WERI-Rb-1 (cell line): ENCODE data around the gene ACRBP.

Experiments
- DNase-seq: peaks from one replicate; pipeline ENCODE4 v3.0.0-alpha.2; 2020
- H3K27ac ChIP-seq: fragments of 250-450 bp; sonication (Bioruptor Pico); 2 replicates; pipeline ENCODE4 v1.5.1; 2020; ENCODE audit warnings: mild to moderate bottlenecking, moderate library complexity
- H3K27me3 ChIP-seq: fragments of 250-450 bp; sonication (Bioruptor Pico); 2 replicates; pipeline ENCODE4 v1.5.1; 2021; ENCODE audit warnings: mild to moderate bottlenecking, low read depth, moderate library complexity; ENCODE audit not compliant: insufficient read depth, severe bottlenecking
- H3K36me3 ChIP-seq: fragments of 250-450 bp; sonication (Bioruptor Pico); 2 replicates; pipeline ENCODE4 v1.5.1; 2020; ENCODE audit warnings: mild to moderate bottlenecking, moderate library complexity
- H3K4me3 ChIP-seq: 2 replicates; pipeline ENCODE4 v1.5.1; 2011; ENCODE audit warnings: low read depth, mild to moderate bottlenecking, control low read depth, low read length
- H3K9me3 ChIP-seq: fragments of 250-450 bp; sonication (Bioruptor Pico); 2 replicates; pipeline ENCODE4 v1.5.1; 2021; ENCODE audit warnings: mild to moderate bottlenecking, moderate library complexity; ENCODE audit not compliant: severe bottlenecking
- TF ChIP-seq, protein P1 (sequence below): IDR thresholded peaks from 2 replicates; pipeline ENCODE4 v1.5.1; 2011; ENCODE audit warnings: low read depth, mild to moderate bottlenecking, control low read depth, inconsistent platforms, low read length

ACRBP gene

DNA sequence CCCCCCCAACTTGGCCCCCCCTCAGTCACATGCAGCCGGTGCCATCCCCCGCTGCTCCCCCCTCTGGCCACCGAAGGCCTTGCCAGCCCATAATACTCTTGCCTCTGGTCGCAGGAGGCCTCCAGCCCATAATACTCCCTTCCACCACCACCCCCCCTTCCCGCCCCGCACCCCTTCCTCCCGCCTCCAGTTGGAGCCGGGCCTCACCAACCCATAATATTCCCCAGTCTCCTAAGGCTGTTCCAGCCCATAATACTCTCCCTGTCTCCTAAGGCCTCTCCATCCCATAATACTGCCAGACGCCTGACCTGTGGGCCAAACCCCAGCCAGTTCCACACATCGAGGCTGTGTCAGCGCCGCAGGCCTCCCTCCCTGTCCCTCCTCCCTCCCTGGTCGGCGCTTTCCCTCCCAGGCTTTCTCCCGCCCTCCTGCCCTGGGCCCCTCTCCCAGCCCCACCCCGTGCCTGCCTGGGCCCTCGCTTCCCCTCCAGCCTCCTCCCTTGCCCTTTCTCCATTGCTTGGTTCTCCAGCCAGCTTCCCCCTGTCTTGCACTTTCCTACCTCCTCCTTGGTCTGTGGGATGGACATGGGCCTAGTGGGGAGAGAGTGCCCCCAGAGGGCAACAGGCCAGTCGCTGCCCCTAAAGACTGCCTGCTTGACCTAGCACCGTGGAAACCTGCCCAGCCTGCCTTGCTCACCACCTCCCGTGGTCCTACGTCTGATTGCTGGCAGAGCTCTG lies 33.3 kb downstream of the ACRBP start:
- H3K9me3 ChIP-seq: peaks cover 3% of the 10 kb centered on the region
- peak overlapping the region; percentile 90 for H3K27ac ChIP-seq
- no peaks in the 10 kb centered on the region for H3K27me3 ChIP-seq
- TF ChIP-seq, protein P1, sequence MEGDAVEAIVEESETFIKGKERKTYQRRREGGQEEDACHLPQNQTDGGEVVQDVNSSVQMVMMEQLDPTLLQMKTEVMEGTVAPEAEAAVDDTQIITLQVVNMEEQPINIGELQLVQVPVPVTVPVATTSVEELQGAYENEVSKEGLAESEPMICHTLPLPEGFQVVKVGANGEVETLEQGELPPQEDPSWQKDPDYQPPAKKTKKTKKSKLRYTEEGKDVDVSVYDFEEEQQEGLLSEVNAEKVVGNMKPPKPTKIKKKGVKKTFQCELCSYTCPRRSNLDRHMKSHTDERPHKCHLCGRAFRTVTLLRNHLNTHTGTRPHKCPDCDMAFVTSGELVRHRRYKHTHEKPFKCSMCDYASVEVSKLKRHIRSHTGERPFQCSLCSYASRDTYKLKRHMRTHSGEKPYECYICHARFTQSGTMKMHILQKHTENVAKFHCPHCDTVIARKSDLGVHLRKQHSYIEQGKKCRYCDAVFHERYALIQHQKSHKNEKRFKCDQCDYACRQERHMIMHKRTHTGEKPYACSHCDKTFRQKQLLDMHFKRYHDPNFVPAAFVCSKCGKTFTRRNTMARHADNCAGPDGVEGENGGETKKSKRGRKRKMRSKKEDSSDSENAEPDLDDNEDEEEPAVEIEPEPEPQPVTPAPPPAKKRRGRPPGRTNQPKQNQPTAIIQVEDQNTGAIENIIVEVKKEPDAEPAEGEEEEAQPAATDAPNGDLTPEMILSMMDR: peak; percentile 51; the same call in 1 of the 2 replicates
- peak; percentile 96 for DNase-seq
- H3K36me3 ChIP-seq: no peaks in the 10 kb centered on the region
- no peak overlapping the region for H3K4me3 ChIP-seq

DNA sequence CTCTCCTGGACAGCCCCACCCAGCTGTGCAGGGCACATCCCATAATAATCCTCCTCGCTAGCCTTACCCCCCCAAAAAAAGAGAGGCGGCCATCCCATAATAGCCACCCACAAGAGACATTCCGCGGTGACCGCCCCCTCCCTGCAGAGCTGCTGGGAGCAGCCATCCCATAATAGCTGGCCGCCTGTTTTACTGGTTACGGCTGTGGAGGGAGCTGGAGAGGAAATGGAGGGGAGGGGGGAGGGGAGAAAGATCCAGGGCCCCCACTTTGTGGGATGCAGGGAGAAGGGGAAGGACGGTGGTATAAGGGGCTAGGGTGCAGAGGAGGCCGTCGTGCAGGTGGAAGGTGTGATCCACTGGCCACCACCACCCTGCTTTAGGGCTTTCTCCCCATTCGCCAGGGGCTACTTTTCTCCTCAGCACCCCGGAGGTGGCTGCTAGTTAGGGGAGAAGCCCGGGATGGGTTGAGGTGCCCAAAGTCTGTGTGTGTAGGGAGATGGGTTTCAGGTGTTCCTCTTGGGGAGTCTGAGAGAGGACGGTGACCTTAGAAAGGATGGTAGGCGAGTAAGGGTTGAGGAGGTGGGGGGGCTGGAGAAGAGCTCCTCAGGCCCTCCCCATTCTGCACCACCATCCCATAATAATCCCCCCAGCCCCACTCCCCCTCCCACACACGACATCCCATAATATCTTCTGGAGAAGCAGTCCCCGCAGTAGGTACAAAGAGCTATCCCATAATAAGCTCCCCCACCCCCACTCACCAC lies 34.0 kb downstream of the ACRBP start:
- TF ChIP-seq, protein P1: no peak
- no peaks in the 10 kb centered on the region for H3K36me3 ChIP-seq
- H3K27ac ChIP-seq: peak overlapping the region; percentile 98
- H3K27me3 ChIP-seq: no peaks in the 10 kb centered on the region
- H3K4me3 ChIP-seq: peak overlapping the region; percentile 38
- peaks cover 4% of the 10 kb centered on the region for H3K9me3 ChIP-seq
- peak; percentile 95 for DNase-seq

DNA sequence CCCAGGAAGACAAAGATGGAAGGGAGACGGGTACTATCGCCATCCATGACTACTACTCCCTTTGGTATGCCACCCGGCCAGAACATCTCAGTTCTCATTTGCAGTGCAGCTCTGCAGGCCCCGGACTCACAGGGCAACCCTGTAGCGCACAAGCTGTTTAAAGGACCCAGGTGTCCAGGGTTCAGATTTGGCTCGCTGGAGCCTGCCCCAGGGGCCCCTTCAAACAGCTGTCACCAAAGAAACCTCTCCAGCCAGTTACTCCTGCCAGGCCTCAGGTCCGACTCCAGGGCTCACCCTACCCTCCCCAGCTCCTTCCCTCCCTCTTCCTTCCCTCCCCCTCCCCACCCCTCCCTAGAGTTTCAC lies 34.6 kb downstream of the ACRBP start:
- H3K27ac ChIP-seq: peak overlapping the region; percentile 98
- peaks cover 4% of the 10 kb centered on the region for H3K9me3 ChIP-seq
- no peaks in the 10 kb centered on the region for H3K36me3 ChIP-seq
- DNase-seq: no peak
- H3K4me3 ChIP-seq: peak overlapping the region; percentile 30
- TF ChIP-seq, protein P1: no peak
- no peaks in the 10 kb centered on the region for H3K27me3 ChIP-seq

DNA sequence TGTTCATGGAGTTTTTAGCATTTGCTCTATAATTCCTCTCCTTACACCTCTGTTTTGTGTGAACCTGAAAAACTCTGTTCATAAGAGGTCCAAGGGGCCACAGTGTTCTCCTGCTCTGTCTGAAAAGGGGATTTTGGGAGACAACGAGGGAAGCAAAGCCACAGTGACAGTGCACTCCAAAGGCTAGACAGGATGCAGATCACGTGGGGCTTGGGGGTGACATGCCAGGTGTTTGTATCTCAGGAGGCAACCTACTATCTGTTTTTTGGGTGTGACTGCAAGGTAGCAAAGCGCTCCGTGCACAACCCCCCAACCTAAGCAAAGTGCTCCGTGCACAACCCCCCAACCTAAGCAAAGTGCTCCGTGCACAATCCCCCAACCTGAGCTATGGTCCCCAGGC lies 35.0 kb downstream of the ACRBP start:
- H3K4me3 ChIP-seq: peak overlapping the region; percentile 30
- TF ChIP-seq, protein P1: no peak
- H3K36me3 ChIP-seq: no peaks in the 10 kb centered on the region
- H3K9me3 ChIP-seq: peaks cover 4% of the 10 kb centered on the region
- no peak for DNase-seq
- H3K27me3 ChIP-seq: no peaks in the 10 kb centered on the region
- peak overlapping the region; percentile 98 for H3K27ac ChIP-seq

DNA sequence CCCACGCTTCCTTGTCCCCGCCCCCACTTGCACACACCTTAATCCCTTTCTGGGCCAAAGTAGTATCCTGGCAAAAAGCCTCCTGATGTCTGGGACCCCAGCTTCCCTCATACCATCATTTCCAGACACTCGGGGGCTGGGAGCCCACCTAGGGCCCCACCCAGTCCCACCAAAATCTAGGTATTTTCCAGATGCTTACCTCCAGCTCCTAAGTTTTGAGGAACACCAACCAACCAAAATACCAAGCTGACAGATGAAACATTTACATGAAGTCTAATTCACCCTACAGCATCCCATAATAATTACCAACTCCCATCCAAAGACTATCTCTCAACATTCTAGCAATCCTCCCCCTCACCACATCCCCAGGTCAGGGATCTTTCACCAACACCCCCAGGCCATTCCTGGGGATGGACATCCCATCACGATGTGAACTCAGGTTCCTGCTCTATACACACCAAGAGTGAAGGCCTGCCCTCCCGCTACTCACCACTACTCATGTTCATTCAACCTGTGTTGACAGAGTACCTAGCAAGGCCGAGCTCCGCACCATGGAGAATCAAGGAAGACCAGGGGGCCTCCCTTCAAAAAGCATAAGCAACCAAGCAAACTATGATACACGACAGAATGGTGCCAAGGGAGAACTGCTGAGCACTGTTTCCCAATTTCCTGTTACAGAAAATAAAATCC lies 38.5 kb downstream of the ACRBP start:
- TF ChIP-seq, protein P1: no peak
- Histone ChIP-seq H3K27me3 (no peaks in the 10 kb centered on the region), H3K4me3 (no peak overlapping the region), H3K9me3 (peaks cover 4% of the 10 kb centered on the region), H3K27ac (peak overlapping the region; percentile 88), H3K36me3 (peaks cover 25% of the 10 kb centered on the region)
- peak; percentile 36 for DNase-seq
